ENCODE measurements around the gene CEP295NL.
A peak's percentile ranks its signal among the peaks of the same experiment; 100 is the strongest.
"Not testable (repeated sequence)": the region's sequence is repeated elsewhere in the genome, so short reads cannot be mapped to it uniquely, and the experiment has no call there.

The CEP295NL gene

GRCh38 chr17:78884876-78885667, 17.9 kb downstream of the CEP295NL start:
- no peak for DNase-seq

GRCh38 chr17:78884148-78884825, 18.7 kb downstream of the CEP295NL start:
- DNase-seq, result no peak

- DNase-seq, result peak; percentile 73
Measured at GRCh38 chr17:78883533-78884131, 19.4 kb downstream of the CEP295NL start.

GRCh38 chr17:78883089-78883532, 19.9 kb downstream of the CEP295NL start:
- DNase-seq, result no peak

- DNase-seq, result no peak
Measured at GRCh38 chr17:78882540-78883088, 20.4 kb downstream of the CEP295NL start.

GRCh38 chr17:78879635-78880186, 23.3 kb downstream of the CEP295NL start:
- no peak for DNase-seq

GRCh38 chr17:78878871-78879527, 24.0 kb downstream of the CEP295NL start:
- no peak for DNase-seq

- no peak for DNase-seq
Measured at GRCh38 chr17:78878261-78878660, 24.7 kb downstream of the CEP295NL start.

- DNase-seq, result not testable (repeated sequence)
Measured at GRCh38 chr17:78876954-78877517, 26.0 kb downstream of the CEP295NL start.

GRCh38 chr17:78876094-78876597, 26.9 kb downstream of the CEP295NL start:
- no peak for DNase-seq

- no peak for DNase-seq
Measured at GRCh38 chr17:78875363-78876093, 27.5 kb downstream of the CEP295NL start.

GRCh38 chr17:78873519-78874340, 29.3 kb downstream of the CEP295NL start:
- peak; percentile 62 for DNase-seq

- DNase-seq, result no peak
Measured at GRCh38 chr17:78872486-78872885, 30.5 kb downstream of the CEP295NL start.

- DNase-seq, result no peak
Measured at GRCh38 chr17:78870621-78871020, 32.4 kb downstream of the CEP295NL start.

- no peak for DNase-seq
Measured at GRCh38 chr17:78868391-78868790, 34.6 kb downstream of the CEP295NL start.

- not testable (repeated sequence) for DNase-seq
Measured at GRCh38 chr17:78867046-78867445, 36.0 kb downstream of the CEP295NL start.

- DNase-seq, result peak; percentile 64
Measured at GRCh38 chr17:78865682-78866390, 37.2 kb downstream of the CEP295NL start.

- no peak for DNase-seq
Measured at GRCh38 chr17:78864117-78864516, 38.9 kb downstream of the CEP295NL start.
